GM12892 (cell line): Measurements from ENCODE around the gene GSTM2.

ENCODE experiments used
- POLR2A ChIP-seq: IDR thresholded peaks from 2 replicates; pipeline ENCODE4 v1.6.1; 2011; ENCODE audit warnings: low read depth, low read length, control low read depth
- POLR2AphosphoS5 ChIP-seq: IDR thresholded peaks from 2 replicates; pipeline ENCODE4 v1.6.1; 2011; ENCODE audit warnings: low read depth, low read length, control low read depth

GRCh38 chr1:109649491-109649914 is 18.4 kb upstream of the GSTM2 start:
- TF ChIP-seq POLR2A (no peak), POLR2AphosphoS5 (no peak)
